Keratinocyte (primary cell): ENCODE results near the gene PPARD.

Experiments
- CTCF ChIP-seq, 3 experiments: IDR thresholded peaks in 1 of 3; conservative IDR thresholded peaks in 1 of 3; optimal IDR thresholded peaks in 1 of 3; 2 replicates in 2 of 3; 3 replicates in 1 of 3; pipeline versions ENCODE3 to v1.5.1; 2011; ENCODE audit warnings: low read length in 3 of 3, mild to moderate bottlenecking in 3 of 3, moderate library complexity in 2 of 3, control low read depth in 1 of 3, inconsistent platforms in 1 of 3; ENCODE audit not compliant: insufficient read depth in 2 of 3; ENCODE audit errors: extremely low read depth in 1 of 3
- EZH2 ChIP-seq: IDR thresholded peaks from one replicate; pipeline ENCODE4 v1.6.1; 2012; ENCODE audit warnings: inconsistent platforms, mild to moderate bottlenecking, low read length, moderate library complexity

GRCh38 chr6:35400901-35401311 lies 58.5 kb downstream of the PPARD start:
- TF ChIP-seq CTCF (optimal IDR thresholded peaks at IDR 0.05 in 1 of 3, IDR thresholded peaks at IDR 0.05 in 1 of 3, conservative IDR thresholded peaks at IDR 0.05 in 1 of 3; ENCODE audit: extremely low read depth in 1 of 3, insufficient read depth in 2 of 3, low read length in 3 of 3) = no peak
- no peak for TF ChIP-seq EZH2
